GM12865 (cell line): ENCODE data around the gene UBQLN4.
A peak's percentile ranks its signal among the peaks of the same experiment; 100 is the strongest.
"Not testable (repeated sequence)": the region's sequence is repeated elsewhere in the genome, so short reads cannot be mapped to it uniquely, and the experiment has no call there.

Experiments
- DNase-seq: peaks from one replicate; pipeline ENCODE4 v3.0.0; 2010; ENCODE audit warnings: low read depth
- H3K4me3 ChIP-seq: 2 replicates; pipeline ENCODE4 v1.5.1; 2011; ENCODE audit warnings: mild to moderate bottlenecking, low read depth, low read length, control low read depth
- TF ChIP-seq, protein P1 (sequence below): IDR thresholded peaks from 2 replicates; pipeline ENCODE4 v1.5.1; 2011; ENCODE audit warnings: low read length, control low read depth, low read depth, inconsistent platforms; ENCODE audit not compliant: insufficient read depth; ENCODE audit errors: missing control alignments

Gene UBQLN4

DNA sequence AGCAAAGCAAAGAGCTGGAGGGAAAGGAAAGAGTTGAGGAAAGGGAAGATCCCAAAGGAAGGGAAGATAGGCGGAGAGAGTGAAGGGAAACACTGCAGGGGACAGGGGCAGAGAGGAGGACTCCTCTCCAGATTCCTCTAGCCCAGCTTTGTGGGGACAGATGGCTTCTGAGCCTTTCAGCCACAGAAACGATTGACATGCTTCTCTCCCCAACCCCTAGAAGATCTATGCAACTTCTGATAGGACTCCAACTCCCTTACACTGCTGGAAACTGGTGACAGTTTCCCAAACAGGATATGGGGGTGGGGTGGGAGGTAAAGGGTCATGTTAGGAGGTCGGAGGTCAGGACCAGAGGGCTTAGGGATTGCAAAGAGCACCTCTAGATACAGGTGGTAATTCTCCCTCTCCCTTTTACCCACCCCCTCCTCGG, 22.2 kb upstream of the UBQLN4 start:
- TF ChIP-seq, protein P1, sequence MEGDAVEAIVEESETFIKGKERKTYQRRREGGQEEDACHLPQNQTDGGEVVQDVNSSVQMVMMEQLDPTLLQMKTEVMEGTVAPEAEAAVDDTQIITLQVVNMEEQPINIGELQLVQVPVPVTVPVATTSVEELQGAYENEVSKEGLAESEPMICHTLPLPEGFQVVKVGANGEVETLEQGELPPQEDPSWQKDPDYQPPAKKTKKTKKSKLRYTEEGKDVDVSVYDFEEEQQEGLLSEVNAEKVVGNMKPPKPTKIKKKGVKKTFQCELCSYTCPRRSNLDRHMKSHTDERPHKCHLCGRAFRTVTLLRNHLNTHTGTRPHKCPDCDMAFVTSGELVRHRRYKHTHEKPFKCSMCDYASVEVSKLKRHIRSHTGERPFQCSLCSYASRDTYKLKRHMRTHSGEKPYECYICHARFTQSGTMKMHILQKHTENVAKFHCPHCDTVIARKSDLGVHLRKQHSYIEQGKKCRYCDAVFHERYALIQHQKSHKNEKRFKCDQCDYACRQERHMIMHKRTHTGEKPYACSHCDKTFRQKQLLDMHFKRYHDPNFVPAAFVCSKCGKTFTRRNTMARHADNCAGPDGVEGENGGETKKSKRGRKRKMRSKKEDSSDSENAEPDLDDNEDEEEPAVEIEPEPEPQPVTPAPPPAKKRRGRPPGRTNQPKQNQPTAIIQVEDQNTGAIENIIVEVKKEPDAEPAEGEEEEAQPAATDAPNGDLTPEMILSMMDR, result no peak
- no peak for DNase-seq
- peak overlapping the region; percentile 74 for H3K4me3 ChIP-seq

DNA sequence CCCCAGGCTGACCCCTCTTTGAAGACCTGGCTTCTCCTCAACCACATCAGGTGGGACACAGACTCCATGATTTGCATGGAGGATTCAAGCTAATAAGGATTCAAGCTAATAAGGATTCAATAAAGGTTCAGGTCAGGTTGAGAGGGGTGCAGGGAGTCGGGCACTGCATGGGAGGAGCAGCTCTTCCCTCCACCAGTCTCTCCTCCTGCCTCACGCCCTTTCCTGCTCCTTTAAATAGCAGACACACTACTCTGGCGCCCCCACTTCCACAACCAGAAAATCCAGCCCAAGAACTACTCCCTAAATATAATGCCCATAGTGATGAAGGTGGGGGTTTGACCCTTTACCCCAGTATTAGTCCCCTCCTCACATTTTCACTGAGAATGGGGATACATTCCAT, 21.6 kb upstream of the UBQLN4 start:
- DNase-seq, result no peak
- no peak overlapping the region for H3K4me3 ChIP-seq
- TF ChIP-seq, protein P1, result no peak

DNA sequence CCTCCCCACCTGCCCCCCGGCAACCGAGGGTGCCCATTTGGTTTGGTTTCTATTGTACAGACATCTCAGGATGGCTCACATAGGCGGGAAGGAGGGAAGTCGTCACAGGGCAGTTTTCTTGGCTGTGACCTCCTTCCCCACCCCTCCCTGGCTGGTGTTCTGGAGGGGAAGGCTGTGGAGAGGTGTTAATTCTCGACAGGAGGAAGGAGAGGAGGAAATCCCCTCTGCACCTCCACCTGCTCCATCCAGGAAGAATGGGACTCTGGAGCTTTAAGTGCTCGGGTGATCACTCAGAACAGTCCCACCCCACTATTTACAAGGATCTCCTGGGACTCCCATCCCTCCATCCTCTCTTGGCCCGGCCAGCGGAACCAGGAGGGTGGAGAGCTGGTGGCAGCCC, 21.1 kb upstream of the UBQLN4 start:
- no peak for DNase-seq
- TF ChIP-seq, protein P1, result no peak
- H3K4me3 ChIP-seq, result no peak overlapping the region

DNA sequence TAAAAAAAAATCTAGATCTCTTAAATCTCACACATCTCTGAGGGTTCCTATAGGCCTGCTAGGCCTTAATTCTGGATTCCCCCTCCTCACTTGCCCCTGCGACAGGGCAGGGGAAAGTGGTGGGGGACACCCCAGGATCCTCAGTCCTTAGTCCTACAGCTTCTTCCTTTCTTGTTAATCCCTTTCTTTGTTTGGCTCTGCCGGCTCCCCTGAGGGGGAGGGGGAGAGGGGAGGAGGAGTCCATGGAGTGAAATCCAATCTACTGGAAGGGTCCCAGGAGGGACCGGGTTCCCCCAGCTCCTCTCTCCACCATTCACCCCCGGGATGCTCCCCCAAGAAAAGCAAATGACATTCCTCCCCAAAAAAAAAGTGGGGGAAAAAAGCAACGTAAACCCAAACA, 20.1 kb upstream of the UBQLN4 start:
- no peak overlapping the region for H3K4me3 ChIP-seq
- TF ChIP-seq, protein P1, result no peak
- DNase-seq, result no peak

DNA sequence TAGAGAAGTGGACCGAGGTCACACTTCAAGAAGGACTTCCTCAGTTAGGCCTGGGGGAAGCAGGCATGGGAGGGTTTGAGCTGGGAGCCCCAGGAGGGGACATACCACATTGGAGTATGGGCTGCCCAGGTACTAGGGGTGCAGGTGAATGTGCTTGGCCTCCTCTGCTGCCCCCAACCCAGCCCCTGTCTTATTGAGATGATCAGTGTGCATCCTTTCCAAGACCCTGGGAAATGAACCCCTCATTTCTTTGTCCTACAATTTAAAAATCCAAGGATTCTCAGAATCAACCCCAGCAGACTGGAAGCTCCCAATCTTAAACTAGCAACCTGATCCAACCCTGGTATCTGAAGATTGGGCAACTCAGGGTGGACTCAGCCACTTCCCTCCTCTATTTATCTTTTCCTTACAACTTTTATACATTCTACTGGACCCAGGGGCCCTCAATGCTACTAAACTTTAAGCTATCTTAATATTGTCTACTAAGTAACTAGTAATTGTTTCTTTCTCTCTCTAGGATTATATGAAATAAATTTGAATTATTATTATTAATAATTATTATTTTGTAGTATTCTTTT, 19.6 kb upstream of the UBQLN4 start:
- H3K4me3 ChIP-seq, result no peak overlapping the region
- DNase-seq, result no peak
- TF ChIP-seq, protein P1, result no peak

DNA sequence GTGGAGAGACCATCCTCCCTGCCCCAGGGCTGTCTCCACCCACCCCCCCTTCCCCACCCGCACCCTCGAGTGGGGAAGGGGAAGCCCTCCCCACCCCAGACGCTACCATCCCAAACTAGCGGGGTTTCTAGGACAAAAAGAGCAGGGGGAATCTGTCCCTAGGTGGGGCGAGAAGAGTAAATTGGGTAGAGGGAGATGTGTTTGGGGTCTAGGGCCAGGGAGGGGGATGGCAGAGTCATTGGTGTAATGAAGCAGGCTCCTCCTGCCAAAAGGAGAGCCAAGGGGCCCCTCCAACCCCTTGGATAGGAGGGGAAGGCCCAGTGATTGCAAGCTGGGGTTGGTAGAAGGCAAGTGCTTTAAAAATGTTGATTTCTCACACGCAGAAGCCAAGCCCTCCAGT, 18.7 kb upstream of the UBQLN4 start:
- no peak for DNase-seq
- H3K4me3 ChIP-seq, result no peak overlapping the region
- TF ChIP-seq, protein P1, result no peak

DNA sequence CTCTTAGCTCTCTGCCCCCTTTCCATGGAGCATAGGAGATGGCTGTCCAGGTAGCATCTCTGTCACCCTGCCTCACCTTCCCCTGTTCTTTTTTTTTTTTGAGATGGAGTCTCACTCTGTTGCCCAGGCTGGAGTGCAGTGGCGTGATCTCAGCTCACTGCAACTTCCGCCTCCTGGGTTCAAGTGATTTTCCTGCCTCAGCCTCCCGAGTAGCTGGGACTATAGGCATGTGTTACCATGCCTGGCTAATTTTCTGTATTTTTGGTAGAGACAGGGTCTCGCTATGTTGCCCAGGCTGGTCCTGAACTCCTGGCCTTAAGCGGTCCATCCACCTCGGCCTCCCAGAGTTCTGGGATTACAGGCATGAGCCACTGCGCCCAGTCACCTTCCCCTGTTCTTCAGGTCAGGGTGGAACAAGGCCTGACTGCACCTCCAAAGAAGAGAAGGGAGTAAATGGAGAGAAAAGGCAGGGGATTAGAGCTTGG, 17.8 kb upstream of the UBQLN4 start:
- DNase-seq, H3K4me3 ChIP-seq: not testable (repeated sequence)

DNA sequence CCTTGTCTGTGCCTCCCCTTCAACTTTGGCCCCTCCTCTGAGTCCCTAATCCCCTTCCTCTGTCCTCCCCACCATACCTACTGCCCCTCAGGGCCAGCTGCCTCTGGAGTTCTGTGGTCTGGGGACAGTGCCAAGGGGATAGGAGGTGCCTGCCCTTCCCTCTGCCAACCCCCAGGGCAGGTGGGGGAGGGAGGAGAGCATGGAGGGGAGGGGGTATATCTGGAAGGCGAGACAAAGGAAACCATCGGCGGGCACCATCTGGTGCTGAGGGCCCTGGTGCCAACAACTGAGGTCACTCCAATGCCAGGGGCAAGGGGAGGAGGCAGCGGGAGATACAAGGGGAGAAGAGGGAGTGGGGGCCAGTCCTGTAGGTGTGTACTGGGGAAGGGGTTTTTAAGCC, 16.9 kb upstream of the UBQLN4 start:
- TF ChIP-seq, protein P1, result no peak
- no peak for DNase-seq
- H3K4me3 ChIP-seq, result no peak overlapping the region
